ENCODE measurements around the gene HOXD8.

The HOXD8 gene

DNA sequence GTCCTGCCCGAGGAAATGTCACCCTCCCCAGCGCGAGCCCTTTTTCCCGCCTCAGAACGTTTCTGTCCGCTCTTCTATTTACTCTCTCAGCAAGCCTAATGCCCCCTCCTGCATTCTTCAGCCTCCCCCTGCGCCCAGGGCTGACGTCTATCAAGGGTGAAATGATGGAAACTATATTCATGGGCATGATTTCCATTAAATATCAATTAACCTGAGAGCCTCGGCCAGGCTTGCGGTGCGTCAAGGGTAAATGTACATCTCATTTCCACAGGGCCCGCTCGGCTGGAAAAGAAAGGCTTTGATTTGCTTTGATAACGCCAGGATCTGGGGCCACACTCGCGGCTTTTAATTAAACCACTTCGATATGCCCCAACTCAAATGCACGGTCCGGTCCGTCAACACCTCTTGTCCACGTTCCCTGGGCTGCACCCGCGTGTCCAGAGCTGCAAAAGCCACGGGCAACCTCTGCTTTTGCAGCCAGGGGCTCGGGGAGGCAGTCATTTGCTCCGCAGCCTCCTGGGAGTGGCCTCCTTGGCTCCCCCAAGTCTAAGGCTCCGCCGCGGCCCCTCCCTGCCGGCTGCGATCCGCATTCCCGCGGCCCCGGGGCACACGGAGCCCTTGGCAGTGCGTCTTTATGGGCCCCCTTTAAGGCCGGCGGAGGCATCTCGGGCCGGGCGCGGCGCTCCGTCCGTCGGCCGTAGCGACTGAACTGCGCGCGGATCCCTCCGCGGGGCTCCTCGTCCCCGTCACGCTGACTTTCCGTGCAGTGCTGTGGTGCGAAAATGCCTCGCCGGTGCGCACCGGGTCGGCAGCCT is at the start of gene HOXD8:
HOXD8 (plus strand) TSS at position 724 of the 815 bp plus-strand sequence. CDS start 662 bp downstream, outside the sequence.
- no peak for DNase-seq (ENCODE audit: low read depth, low spot score)

GRCh38 chr2:176079831-176080539 is 49.5 kb upstream of the HOXD8 start:
- DNase-seq (ENCODE audit: low read depth, low spot score) = no peak
- peak overlapping the region; percentile 8 for H3K27ac ChIP-seq

More for the DNA sequence above, at the start of gene HOXD8:
- peak within 1 kb of the TSS; percentile 74 for H3K27ac ChIP-seq

DNA sequence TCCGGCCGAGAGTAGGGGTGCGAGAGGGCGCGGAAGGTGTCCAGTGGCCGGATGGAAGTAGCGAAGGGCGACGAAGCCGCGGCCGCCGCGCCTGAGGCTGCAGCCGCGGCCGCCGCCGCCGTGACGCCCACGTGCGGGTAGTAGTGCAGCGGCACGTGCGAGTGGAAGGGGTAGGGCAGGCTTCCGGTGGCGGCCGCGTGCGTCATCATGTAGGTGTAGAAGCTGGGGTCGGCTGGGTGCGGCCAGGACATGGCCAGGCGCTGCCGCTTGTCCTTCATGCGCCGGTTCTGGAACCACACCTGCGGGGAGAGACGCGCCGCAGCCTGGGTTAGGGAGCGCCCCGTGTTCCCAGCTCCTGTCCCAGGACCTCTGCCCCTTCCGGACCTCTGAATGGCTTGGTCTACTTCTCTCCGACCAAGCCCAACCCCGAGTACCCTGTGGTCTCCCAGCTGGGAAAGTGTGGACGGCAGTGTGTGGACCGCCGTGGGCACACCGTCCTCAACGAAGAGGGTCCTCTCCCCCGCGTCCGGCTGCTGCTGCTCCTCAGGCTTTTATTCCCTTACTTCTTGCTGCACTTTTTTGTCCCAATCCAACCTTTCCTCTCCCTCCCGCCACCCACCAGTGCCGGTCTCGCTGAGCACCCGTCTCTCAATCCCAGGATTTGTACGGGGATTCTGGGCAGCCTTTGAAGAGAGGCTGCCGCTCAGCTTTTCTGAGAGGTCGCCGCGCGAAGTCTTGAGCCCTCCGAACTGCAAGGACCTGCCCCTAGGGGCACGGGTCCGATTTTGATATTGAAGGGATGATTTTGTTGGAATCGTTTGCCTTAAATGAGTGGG is 48.7 kb upstream of the HOXD8 start:
- peak overlapping the region; percentile 8 for H3K27ac ChIP-seq
- DNase-seq (ENCODE audit: low read depth, low spot score) = no peak

DNA sequence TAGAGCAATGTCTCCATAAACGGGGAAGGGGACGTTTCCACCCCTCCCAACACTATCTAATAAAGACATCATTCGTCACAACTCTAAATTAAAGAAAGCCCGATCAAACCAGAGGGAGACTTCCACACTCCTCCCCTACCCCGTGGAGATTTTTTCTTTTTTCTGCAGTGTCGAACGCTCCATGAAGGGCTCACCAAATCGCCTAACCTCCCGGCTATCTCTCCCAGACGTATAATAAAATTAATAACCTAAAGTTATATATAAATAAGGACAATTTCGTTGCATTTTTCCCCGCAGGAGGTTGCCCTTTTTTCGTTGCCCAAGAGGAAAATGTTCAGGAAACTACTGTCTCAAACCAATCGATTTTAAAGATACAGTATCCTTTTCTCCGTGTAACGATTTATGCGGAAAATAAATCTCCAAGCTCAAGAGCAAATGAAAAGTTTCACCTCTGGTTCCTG is 48.1 kb upstream of the HOXD8 start:
- H3K27ac ChIP-seq = no peak overlapping the region
- no peak for DNase-seq (ENCODE audit: low read depth, low spot score)

DNA sequence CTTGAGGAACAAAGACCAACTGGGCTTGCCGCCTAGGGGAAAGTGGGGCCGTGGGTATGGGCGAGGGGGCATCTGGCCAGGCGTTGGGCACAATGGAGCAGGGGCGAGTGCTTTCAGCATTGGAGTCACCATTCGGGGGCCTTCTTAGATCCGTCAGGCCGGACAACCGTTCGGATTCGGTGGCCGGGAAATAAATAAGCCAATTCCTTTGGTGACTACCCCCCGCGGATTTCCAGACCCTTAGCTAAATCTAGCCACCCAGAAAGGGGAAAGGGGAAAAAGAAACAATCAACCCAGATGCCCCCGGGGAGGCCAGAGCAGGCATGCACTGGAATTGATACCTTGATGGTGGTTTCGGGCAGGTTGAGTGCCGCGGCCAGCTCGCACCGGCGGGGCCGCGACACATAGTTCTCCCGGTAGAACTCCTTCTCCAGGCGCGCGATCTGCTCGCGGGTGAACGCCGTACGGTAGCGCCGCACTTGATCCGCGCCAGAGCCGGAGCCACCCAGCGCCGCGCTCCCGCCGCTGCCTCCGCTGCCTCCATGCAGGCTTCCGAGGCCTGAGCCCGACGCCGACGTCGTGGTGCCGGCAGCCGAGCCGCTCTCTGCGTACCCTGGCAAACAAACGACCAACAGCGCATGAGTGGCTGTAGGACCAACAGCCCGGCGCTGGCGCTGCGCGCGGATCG is 47.5 kb upstream of the HOXD8 start:
- no peak for DNase-seq (ENCODE audit: low read depth, low spot score)
- H3K27ac ChIP-seq = no peak overlapping the region

GRCh38 chr2:176082525-176082823 is 47.0 kb upstream of the HOXD8 start:
- no peak for DNase-seq (ENCODE audit: low read depth, low spot score)
- no peak overlapping the region for H3K27ac ChIP-seq

GRCh38 chr2:176082824-176083751 is 46.4 kb upstream of the HOXD8 start:
- DNase-seq (ENCODE audit: low read depth, low spot score) = no peak
- no peak overlapping the region for H3K27ac ChIP-seq

GRCh38 chr2:176083796-176084261 is 45.7 kb upstream of the HOXD8 start, which contains the start of gene EVX2:
Gene EVX2, minus strand, starts transcription at chr2:176083962. Its CDS starts 186 bp downstream, at chr2:176083776.
- no peak within 1 kb of the TSS for H3K27ac ChIP-seq
- no peak for DNase-seq (ENCODE audit: low read depth, low spot score)

- no peak for DNase-seq (ENCODE audit: low read depth, low spot score)
- no peak overlapping the region for H3K27ac ChIP-seq
Measured at GRCh38 chr2:176084611-176085119, 44.8 kb upstream of the HOXD8 start.

DNA sequence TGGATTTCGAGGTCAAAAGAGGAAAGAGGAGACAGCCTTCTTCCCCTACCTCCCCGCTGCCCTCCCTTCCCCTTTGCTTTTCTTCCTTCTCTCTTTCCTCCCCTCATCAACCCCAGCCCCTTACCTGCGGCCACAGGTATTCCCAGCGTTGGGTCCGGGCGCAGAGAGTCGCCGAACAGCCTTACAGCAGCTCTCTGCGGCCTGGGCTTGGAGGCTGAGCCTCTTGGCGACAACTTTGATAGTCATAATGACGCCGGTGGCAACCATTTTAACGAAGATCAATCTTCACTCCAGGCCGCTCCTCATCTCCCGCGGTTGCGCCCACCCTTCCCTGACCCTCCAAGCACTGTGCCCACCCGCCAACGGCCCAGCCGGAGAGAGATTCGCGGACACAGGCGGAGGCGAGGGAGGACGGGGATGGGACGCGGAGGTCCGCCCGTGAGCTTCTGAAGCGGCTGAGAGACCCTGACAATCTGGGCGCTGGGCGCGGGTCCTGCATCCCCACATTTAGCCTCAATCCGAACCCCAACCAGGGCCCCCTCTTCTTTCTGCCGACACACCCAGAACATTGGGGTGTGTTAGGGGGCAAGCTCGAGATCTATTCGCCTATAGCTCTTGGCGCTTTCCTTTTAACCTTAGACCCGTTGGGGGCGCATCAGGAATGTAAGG is 44.3 kb upstream of the HOXD8 start:
- DNase-seq (ENCODE audit: low read depth, low spot score) = no peak
- H3K27ac ChIP-seq = no peak overlapping the region

DNA sequence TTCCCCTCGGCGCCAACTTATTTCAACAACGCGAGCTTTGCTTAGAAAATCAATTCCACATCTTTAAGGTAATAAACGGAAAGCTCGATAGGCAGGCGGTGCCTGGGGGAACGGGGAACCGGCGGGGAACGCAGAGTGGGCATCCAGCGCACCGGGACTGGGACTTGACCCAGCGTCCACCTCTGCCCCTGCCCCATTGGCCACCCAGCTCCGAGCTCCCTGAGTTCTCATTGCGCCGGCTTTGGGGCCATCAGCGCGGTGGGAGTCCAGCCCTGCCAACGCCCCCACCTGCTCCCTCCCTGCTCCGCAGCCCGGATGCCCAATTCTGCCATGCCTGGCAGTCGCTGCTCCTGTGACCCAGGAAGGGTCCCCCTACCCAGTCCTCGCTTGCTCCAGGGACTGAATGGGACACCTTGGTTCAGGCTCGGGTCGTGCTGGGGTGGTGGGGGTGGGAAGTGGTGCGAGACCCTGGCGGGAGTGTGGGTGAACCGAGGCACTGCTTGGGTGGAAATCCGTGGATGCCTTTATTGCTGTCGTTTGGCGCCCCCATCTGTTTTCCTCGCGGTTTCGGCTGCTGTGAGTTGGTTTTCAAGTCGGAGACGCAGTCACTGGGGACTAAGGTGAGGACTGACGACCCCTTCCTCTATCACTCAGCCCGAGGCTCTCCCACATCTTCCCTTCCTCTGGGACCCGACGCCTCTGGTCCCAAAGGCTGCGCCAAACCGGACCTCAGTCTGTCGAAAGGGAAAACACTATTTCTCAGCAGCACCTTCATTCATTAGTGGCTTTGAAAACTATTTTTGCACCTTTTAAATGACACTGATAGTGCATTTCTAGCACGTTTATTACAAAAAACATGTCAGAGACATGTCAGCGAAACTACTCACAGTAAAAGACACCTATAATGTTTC is 43.4 kb upstream of the HOXD8 start:
- no peak for DNase-seq (ENCODE audit: low read depth, low spot score)

DNA sequence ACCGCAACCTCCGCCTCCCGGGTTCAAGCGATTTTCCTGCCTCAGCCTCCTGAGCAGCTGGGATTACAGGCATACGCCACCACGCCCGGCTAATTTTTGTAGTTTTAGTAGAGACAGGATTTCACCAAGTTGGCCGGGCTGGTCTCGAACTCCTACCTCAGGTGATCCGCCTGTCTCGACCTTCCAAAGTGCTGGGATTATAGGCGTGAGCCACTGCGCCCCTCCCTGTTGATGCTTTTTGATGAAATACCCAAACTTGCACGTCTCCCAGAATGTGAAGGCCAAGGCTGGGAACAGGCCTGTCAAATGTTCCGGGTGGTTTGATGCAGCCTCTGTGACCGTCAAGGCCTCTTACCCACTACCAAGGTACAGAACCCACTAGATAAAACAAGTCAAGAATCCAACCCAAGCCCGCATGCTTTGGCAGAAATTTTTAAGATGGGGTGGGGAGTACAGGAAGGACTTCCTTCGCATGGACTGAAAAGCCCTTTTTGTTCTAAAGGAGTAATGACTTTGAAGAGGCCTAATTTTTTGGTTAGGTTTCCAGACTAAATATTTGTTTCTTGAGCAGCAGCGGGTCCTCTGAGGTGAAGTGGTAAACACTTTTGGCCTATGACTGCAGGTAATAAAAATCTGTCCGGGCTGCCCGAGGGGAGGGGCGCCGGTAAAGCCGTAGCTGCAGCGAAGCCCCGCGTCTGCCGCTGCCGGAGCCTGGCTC is 42.0 kb upstream of the HOXD8 start:
- DNase-seq (ENCODE audit: low read depth, low spot score) = no peak

More for the DNA sequence above, 43.4 kb upstream of the HOXD8 start:
- no peak overlapping the region for H3K27ac ChIP-seq

DNA sequence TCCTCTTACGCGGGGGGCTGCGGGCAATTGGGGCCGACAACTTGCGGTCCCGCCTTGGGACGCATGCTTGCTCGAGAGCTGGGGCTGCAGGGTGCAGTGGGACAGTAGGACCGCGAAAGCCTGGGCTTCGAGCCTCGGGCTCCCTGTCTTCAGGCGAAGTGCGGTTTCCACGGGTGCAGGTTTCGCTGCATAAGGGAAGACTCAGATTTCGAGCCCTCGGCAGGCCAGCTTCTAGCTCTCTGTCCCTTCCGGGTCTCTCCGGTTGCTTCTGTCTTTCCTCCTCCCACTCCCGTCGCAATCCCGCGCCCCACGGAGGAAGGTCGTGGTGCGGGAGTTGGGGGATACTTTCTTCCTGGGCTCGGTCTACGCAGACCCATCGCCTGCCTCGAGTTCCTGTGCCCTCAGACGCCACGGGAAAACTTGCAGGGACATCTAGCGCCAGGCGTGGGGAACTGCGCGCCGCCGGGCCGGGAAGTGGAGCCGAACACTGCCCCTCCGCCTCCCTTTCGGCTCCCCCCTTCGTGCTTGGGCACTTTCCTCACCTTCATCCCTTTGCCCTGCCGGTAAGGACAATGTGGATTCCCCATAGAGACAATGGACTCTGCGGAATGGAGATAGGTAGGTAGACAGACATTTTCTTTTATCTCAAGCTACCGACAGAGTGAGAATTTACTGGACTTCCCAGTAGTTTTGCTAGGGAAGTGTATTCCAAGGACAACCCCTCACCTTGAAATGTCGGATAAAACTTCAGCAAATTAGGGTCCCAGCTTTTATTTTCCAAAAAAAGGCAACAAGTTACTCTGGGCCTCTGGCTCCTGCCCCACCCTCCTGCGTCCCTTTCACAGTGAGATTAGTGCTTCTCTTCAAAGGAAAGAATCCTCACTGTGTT is 41.2 kb upstream of the HOXD8 start:
- no peak overlapping the region for H3K27ac ChIP-seq
- DNase-seq (ENCODE audit: low read depth, low spot score) = no peak

More for the DNA sequence above, 42.0 kb upstream of the HOXD8 start:
- H3K27ac ChIP-seq = no peak overlapping the region

- H3K27ac ChIP-seq = no peak overlapping the region
- no peak for DNase-seq (ENCODE audit: low read depth, low spot score)
Measured at GRCh38 chr2:176088937-176089842, 40.3 kb upstream of the HOXD8 start.

Measured in epithelial cell of prostate (primary cell).